NCI-H2196 (cell line): ENCODE results near the gene NUCKS1.
A peak's percentile ranks its signal among the peaks of the same experiment; 100 is the strongest.
"Not testable (repeated sequence)": the region's sequence is repeated elsewhere in the genome, so short reads cannot be mapped to it uniquely, and the experiment has no call there.

Experiments used
- DNase-seq: peaks from one replicate; lab custom pipeline; 2025; ENCODE audit not compliant: unreplicated experiment; lab: John Stamatoyannopoulos, UW

NUCKS1 gene

GRCh38 chr1:205733438-205734175, 16.4 kb downstream of the NUCKS1 start:
- DNase-seq = no peak

- no peak for DNase-seq
These were observed 19.9 kb downstream of the NUCKS1 start for GRCh38 chr1:205729945-205730610.

- DNase-seq = no peak
These were observed 23.3 kb downstream of the NUCKS1 start for GRCh38 chr1:205726619-205727125.

- no peak for DNase-seq
These were observed 24.5 kb downstream of the NUCKS1 start for GRCh38 chr1:205725514-205725913.

DNA sequence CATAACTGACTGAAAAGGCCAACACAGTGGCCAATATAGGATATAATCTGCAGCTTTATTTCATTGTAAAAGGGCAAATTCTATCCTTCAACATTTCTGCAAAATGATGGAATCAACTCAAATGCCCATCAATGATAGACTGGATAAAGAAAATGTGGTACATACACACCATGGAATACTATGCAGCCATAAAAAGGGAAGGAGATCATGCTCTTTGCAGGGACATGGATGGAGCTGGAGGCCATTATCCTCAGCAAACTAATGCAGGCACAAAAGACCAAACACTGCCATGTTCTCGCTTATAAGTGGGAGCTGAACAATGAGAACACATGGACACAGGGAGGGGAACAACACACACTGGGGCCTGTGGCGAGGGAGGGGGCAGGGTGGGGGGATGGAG, 29.2 kb downstream of the NUCKS1 start:
- not testable (repeated sequence) for DNase-seq

DNA sequence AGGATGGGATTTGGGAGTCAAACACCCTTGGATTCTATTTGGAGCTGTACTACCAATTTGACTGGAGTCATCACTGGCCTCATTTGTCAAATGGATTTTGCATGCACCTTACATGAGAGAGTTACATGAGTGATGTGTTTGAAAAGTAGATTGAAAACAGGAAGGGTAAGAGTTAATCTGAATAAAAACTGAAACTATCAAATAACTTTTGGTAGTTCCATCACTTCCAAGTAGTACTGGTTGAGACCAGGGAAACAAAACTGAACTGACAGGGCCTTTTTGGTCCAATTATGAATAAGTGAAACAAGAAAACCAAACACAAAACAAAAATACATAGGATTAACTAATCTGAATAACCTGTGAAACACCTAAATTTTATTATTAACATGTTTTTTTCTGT, 30.2 kb downstream of the NUCKS1 start:
- DNase-seq = no peak

GRCh38 chr1:205719015-205719414, 31.0 kb downstream of the NUCKS1 start:
- DNase-seq = no peak

DNA sequence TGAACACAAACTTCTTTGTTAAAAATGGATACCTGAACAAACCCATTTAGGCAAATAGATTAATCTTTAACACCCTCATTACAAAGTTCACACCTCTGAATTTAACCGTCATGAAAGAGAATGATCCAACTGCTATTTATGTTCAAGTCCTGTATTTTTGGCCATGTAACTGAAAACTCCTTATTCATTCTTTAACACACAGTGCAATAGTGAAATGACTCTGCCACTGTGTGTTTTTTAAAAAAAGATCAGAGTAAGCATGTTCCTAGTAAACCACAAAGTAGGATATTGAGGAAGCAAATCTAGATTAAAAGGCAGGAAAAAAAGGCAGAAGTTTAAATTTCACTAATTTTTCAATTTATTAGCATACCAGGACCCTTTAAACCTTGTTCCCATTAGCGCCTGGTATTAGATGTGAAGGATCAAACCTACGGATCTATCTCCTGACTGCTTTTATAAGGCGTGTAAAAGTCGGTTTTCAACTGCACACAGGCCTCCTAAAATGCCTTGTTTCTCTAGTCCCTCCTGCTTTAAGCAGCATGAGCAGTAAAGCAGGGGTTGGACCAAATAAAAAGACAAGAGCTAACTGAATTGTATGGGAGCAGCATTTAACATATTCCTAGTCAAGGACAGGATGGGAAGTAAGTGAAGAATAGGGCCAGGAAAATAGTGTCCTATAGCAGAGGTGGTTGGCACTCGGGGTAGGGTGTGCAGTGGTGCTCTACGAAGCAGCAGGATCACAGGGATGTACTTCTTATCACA, 33.4 kb downstream of the NUCKS1 start:
- no peak for DNase-seq

- peak; percentile 50 for DNase-seq
These were observed 34.4 kb downstream of the NUCKS1 start for GRCh38 chr1:205715628-205716027.

GRCh38 chr1:205714906-205715246, 35.1 kb downstream of the NUCKS1 start:
- no peak for DNase-seq

DNA sequence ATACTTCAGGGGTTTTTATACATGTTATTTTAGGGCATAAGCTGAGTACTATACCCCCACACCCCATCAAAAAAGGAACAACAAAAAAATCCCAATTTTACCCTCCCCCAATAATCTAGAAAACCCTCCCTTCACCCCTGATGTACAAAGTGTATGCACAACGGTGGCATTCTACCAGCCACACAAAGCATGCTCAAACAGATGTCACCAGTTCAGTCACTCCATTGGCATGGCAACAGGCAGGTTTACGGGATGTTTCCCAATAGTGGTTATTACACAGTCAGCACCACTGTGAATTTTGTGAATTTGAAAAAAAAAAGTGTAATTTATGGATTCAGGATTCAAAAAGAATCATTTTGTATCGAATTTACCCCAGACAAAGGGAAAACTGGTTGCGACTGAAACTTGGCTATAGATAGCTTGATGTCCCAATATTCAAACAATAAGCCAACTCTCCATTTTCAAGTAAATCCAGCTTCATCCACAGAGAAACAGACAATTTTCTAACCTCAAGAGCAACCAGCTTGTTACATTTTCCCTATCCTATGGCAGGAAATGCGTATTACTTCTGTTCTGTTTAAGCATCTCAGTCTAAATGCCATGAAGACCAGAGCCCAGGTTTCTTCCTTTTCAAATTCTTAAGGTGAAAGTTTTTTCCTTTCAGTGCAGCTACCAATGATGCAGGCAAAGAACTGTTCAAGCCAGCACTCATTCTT, 35.6 kb downstream of the NUCKS1 start:
- DNase-seq = no peak

GRCh38 chr1:205711105-205712048, 38.6 kb downstream of the NUCKS1 start:
- peak; percentile 86 for DNase-seq

DNA sequence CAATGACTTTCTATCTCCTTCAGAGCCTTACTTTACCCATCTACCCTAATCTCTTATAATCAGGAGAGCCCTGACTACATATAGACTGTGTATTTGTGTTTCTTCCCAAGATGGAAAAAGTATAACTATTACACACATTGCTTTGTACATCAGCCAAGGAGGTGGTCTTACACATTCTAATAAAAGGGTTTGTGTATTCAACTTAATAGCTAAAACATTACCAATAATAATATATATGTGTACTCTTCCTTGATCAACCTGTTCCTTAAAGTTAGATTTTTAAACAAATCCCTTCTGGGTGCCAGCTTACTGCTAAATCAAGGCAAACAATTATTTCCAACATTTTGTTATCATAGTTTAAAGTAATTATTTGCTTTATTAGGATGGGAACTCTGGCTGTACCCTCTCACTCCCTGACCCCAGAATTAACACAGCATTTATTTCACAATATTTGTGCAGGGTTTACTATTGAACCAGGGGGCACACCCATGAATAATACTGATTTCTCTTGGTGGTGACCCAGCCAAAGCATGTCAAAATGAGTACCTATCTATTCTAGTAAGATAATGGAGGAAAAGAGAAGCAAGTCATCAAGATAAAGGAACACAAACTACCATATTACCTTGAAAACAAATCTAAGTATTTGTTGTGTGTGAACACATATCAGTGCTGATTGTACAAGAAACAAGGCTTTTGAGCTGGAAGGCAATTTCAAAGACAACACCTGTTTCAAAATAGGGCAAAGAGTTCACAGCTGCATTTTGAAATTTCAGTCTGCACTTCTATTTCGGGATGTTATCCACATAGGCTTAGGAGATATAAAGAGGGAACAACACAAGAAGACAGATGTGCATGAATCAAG, 39.5 kb downstream of the NUCKS1 start:
- DNase-seq = no peak

- no peak for DNase-seq
These were observed 40.3 kb downstream of the NUCKS1 start for GRCh38 chr1:205709640-205710039.

- no peak for DNase-seq
These were observed 41.0 kb downstream of the NUCKS1 start for GRCh38 chr1:205709059-205709398.

GRCh38 chr1:205706601-205707502, 43.1 kb downstream of the NUCKS1 start:
- no peak for DNase-seq

DNA sequence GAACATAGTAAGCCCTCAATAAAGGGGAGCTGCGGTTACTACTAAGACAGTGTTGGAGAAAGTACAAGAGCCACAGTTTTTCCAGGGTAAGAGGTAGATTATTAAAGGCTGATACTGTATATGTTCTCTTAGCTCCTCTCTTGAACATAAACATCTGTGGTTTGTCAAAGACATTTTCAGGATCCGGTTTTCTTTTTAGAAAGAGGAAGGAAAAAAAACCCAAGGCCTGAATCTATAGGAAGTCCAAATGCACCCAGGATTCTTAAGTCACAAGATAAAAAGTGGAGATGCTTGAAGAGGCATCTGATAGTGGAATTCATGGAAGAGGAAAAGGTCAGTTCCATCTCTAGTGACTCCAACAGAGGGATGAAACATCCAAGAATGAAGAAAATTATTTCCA, 45.1 kb downstream of the NUCKS1 start:
- DNase-seq = no peak

- DNase-seq = peak; percentile 29
These were observed 46.9 kb downstream of the NUCKS1 start for GRCh38 chr1:205703072-205703471.
